Stimulated activated CD8-positive, alpha-beta memory T cell treated with anti-CD3 and anti-CD28 coated beads, Interleukin-4, amount 100 ng/mL, for 24 hours (primary cell): ENCODE results near the gene ARHGEF26.

ENCODE experiments used
- DNase-seq: peaks from one replicate; pipeline ENCODE4 v3.0.0-alpha.2; 2020; ENCODE audit warnings: low read depth

ARHGEF26 gene

GRCh38 chr3:154161806-154162205, 40.6 kb downstream of the ARHGEF26 start:
- DNase-seq: no peak

- no peak for DNase-seq
These were observed 43.2 kb downstream of the ARHGEF26 start for GRCh38 chr3:154164387-154164786.

GRCh38 chr3:154168998-154169795, 48.0 kb downstream of the ARHGEF26 start:
- no peak for DNase-seq

DNA sequence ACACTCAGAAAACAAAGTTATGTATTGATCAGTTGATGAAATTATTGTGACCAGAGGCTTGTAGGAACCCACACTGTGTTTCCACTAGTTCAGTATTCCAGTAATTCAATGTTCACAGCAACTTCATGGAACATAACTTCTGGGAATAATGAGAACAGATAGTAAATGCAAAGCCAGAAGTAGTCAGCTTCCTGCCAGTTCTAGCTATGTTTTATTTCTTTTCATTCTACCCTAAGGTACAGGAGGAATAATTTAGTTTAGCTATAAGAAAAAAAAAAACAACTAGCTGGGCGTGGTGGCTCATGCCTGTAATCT, 48.6 kb downstream of the ARHGEF26 start:
- DNase-seq: no peak

DNA sequence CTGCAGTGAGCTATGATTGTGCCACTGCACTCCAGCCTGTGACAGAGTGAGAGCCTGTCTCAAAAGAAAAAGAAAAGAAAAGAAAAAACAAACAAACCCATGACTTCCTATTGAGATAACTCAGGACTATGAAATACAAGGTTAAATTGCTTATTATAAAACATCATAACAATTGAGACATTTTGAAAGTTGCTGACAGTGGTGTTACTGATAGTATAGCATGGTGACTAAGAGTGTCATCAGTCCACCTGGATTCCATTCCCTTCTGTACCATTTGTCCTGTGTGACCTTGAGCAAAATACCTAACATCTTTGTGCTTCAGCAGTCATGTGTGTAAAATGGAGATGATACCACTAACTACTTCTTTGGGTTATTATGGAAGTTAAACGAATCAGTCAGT, 49.1 kb downstream of the ARHGEF26 start:
- no peak for DNase-seq

- no peak for DNase-seq
These were observed 53.9 kb downstream of the ARHGEF26 start for GRCh38 chr3:154175041-154175440.

- DNase-seq: no peak
These were observed 54.8 kb downstream of the ARHGEF26 start for GRCh38 chr3:154176036-154176435.

GRCh38 chr3:154177406-154177805, 56.2 kb downstream of the ARHGEF26 start:
- DNase-seq: no peak

DNA sequence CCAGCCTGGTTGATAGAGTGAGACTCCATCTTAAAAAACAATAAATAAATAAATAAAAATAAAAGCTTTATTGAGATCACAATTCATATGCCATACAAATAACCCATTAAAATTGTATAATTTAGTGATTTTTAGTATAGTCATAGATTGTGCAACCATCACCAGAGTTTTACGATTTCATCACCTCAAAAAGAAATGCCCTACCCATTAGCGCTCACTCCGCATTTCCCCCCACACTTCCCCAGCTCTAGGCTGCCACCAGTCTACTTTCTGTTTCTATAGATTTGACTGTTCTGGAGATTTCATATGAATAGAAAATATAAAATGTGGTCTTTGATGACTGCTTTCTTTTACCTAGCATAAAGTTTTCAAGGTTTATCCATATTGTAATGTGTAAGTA, 57.0 kb downstream of the ARHGEF26 start:
- no peak for DNase-seq

GRCh38 chr3:154180836-154181691, 59.9 kb downstream of the ARHGEF26 start:
- DNase-seq: no peak

- no peak for DNase-seq
These were observed 61.2 kb downstream of the ARHGEF26 start for GRCh38 chr3:154182322-154182922.

DNA sequence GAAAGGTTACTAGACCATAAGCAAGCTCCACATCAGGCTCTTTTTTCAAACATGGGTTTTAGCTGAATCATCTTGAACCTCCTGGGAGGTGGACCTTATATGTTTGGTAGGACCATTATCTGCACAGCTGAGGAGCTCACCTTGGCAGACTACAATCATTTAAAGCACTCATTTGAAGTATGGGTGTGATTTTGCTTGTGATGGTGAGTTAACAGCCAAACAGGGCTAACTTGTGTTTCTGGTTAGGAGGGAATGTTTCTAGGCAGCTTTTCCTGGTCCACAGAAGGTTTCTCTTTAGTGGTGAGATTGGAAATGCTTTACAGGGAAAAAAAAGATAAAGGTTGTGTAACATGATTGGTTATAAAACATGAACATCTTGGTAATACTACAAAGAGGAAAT, 61.8 kb downstream of the ARHGEF26 start:
- DNase-seq: no peak

DNA sequence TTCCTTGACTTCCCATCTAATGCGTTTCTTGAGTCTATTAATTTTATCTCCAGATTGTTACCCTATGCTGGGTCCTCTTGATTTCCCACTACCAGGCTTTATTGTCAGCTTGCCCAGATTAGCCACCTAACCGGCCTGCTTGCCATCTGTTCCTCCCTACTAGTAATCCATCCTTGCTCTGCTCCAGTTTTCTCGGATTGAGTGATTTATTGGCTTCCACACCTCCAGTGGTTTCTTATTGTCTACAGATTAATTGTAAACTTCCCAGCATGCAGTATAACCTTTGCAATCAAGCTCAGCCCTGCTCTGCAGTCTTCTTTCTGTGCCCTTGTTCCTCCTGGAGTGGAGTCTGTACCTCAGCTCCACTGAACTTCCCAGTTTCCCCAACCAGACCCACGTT, 63.4 kb downstream of the ARHGEF26 start:
- DNase-seq: no peak

DNA sequence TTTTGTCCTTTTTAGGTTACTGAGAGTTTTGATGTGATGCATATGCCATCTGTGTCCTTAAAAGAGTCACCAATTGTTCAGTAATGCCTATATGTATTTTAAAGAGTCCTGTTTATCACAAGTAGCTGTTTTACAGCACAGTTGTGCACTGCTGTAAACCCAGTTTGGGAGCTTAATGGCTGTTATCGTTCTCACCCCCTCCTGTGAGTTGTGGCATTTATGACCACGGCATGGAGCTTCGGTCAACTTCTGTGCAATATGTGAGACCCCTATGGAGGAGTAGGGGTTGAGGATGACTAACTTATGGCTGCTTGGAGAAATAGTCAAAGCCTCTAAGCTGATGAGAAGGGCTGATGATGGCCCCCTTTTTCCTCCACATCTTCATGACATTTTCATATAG, 67.2 kb downstream of the ARHGEF26 start:
- no peak for DNase-seq

- DNase-seq: no peak
These were observed 67.7 kb downstream of the ARHGEF26 start for GRCh38 chr3:154188846-154189245.

- DNase-seq: no peak
These were observed 70.3 kb downstream of the ARHGEF26 start for GRCh38 chr3:154191520-154191919.

- DNase-seq: no peak
These were observed 71.0 kb downstream of the ARHGEF26 start for GRCh38 chr3:154192225-154192624.

DNA sequence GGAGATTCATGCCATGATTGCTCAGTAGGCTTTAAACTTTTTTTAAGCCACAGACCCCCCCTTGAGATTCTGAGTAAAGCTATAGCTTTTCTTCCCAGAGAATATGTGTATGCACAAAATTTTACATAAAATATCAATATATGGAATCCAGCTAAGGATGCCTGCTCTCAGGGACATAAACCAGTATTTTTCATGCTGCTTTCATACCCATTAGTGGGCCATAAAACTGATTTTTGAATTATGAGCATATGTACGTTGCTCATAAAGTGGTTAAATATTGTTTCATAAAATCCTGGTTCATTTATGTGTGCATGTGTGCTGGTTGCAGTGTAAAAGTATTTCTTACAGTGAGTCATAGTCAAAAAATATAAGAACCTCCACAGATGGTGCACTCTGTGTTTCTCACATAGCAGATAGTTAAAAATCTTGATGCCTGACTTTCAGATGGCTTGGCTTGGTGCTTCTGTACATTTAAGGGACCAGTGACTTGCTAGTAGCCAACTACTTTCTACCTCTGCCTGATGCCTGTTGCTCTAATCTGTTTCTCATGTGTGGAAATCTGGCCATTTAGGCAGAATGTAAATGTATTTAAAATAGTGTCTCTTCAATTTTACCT, 71.9 kb downstream of the ARHGEF26 start:
- DNase-seq: no peak

DNA sequence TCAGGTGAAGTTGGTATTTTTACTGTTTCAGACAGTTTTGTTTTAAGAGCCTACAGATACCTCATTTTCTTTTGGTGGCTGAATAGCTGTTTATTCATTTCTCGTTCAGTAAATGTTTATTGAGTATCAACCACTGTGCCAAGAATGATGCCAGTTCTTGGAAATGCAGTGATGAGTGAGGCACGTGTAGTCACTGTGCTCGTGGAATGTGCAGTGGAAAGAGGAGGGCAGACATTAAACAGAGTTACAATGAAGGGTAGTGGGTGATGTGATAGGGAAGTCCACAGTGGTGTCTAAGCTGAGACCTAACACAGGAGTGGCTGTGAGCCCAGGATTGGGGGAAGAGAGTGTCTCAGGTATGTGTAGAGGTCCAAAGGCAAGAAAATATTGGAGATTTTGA, 73.7 kb downstream of the ARHGEF26 start:
- DNase-seq: no peak

- no peak for DNase-seq
These were observed 74.6 kb downstream of the ARHGEF26 start for GRCh38 chr3:154195620-154196356.

GRCh38 chr3:154197751-154198150, 76.6 kb downstream of the ARHGEF26 start:
- DNase-seq: no peak

DNA sequence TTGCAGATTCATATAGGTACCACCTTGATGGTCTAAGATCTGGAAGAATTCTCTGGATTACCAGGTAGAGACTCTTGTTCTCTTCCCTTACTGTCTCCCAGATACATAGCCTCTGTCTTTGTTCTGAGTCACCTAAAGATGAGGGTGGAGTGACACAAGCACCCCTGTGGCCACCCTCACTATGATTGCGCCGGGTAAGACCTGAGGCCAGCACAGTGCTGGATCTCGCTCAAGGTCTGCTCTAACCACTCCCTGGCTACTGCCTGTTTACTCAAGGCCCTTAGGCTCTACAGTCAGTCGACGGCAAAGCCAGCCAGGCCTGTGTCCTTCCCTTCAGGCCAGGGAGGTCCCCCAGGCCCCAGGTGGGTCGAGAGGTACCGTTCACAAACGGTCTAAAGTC, 88.3 kb downstream of the ARHGEF26 start:
- no peak for DNase-seq
